Measurements from ENCODE around the gene VSNL1.

- no peak for TF ChIP-seq CTCF (IDR thresholded peaks at IDR 0.05)
- no peak for TF ChIP-seq EZH2phosphoT487 (IDR thresholded peaks at IDR 0.05)
- TF ChIP-seq EZH2 (IDR thresholded peaks at IDR 0.05), result no peak
Observed at GRCh38 chr2:17617955-17618354, 77.5 kb downstream of the VSNL1 start.
